Nephron (organoid): ENCODE results near the gene ITPK1.
A peak's percentile ranks its signal among the peaks of the same experiment; 100 is the strongest.

ENCODE experiments used
- H3K27ac Mint-ChIP-seq, 3 experiments: 2 replicates each; pipeline ENCODE4 v1.8.0; 2020; ENCODE audit warnings: mixed read lengths in 3 of 3, mild to moderate bottlenecking in 2 of 3, moderate library complexity in 1 of 3
- H3K27me3 Mint-ChIP-seq: 2 replicates; pipeline ENCODE4 v1.8.0; 2021; ENCODE audit warnings: low read depth, mild to moderate bottlenecking, moderate library complexity, mixed read lengths
- H3K36me3 Mint-ChIP-seq: 2 replicates; pipeline ENCODE4 v1.8.0; 2020; ENCODE audit warnings: low read depth, mixed read lengths
- H3K4me1 Mint-ChIP-seq: 2 replicates; pipeline ENCODE4 v1.8.0; 2020; ENCODE audit warnings: mixed read lengths
- H3K4me3 Mint-ChIP-seq, 3 experiments: 2 replicates each; pipeline ENCODE4 v1.8.0; 2020; ENCODE audit warnings: mild to moderate bottlenecking in 3 of 3, mixed read lengths in 3 of 3, moderate library complexity in 2 of 3
- H3K9me3 Mint-ChIP-seq: 2 replicates; pipeline ENCODE4 v1.8.0; 2020; ENCODE audit warnings: mixed read lengths
- TF ChIP-seq, protein P1 (sequence below), 3 experiments: fragments of 200-600 bp; sonication (generic); IDR thresholded peaks; one replicate each; pipeline ENCODE4 v1.5.0; 2021; ENCODE audit warnings: antibody characterized with exemption in 3 of 3; ENCODE audit not compliant: unreplicated experiment in 3 of 3

The ITPK1 gene

DNA sequence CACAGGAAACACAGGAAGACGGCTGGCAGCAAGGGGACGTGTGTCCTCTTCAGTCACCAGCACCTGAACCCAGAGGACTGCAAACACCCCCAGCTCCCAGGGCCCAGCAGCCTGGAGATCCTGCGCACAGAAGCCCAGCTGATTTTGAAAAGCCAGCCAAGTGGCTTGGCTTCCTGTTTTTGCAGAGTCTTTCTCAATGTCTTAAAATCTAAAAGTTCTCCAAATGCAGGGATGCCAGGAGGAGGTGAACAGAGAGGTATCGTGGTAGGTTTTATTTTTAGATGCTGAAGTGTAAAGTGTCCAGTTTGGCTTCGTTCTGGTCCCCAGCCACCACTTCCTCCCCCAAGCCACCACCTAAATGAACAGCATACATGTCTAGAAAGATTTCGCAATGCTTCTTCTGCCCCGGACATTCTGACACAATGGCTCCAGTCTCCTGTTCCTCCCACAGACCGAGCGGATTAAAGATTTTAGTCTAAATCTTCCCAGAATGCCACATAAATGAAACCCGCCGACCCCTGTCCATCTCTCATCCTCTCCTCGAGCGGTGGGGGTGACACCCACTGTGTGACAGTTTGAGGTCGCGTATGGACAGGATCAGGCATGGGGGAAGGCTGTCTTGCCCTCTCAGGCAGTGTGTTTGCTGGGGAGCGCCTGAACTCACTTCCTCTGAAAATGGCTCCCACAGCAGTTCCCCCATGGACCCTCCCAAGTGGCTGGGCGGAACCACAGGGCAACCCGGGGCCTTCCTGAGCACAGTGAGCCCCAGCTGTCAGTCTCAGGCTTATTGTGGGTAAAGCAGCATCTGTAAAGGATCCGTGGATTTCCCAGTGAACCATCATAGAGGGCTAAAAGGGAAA is 41.6 kb downstream of the ITPK1 start:
- TF ChIP-seq, protein P1, sequence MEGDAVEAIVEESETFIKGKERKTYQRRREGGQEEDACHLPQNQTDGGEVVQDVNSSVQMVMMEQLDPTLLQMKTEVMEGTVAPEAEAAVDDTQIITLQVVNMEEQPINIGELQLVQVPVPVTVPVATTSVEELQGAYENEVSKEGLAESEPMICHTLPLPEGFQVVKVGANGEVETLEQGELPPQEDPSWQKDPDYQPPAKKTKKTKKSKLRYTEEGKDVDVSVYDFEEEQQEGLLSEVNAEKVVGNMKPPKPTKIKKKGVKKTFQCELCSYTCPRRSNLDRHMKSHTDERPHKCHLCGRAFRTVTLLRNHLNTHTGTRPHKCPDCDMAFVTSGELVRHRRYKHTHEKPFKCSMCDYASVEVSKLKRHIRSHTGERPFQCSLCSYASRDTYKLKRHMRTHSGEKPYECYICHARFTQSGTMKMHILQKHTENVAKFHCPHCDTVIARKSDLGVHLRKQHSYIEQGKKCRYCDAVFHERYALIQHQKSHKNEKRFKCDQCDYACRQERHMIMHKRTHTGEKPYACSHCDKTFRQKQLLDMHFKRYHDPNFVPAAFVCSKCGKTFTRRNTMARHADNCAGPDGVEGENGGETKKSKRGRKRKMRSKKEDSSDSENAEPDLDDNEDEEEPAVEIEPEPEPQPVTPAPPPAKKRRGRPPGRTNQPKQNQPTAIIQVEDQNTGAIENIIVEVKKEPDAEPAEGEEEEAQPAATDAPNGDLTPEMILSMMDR (IDR thresholded peaks at IDR 0.05; ENCODE audit: unreplicated experiment in 3 of 3): no peak
- Mint-ChIP-seq H3K4me3 (peak overlapping the region in 1 of 3 experiments; percentile 12), H3K4me1 (peaks cover 30% of the 10 kb centered on the region), H3K27me3 (peaks cover 4% of the 10 kb centered on the region), H3K36me3 (no peaks in the 10 kb centered on the region), H3K27ac (peak overlapping the region; percentile 43 to 93 (median 48)), H3K9me3 (no peaks in the 10 kb centered on the region)

DNA sequence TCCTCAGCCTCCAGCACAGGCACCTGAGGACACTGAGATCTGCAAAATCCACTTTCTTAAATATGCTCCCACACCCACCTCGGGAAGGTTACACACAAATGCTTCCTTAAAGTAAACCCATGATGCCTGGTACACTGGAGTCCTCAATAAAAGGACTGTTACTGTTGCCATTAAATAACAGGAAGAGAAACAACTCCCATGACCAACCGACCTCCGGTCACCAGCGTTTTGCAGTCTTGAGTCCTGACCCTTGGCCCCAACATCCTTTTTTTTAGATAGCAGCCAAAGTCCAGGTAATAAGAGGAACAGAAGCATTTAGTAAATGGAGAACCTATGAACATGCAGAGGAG is 42.4 kb downstream of the ITPK1 start:
- peaks cover 22% of the 10 kb centered on the region for H3K4me1 Mint-ChIP-seq
- no peak overlapping the region for H3K4me3 Mint-ChIP-seq
- no peaks in the 10 kb centered on the region for H3K36me3 Mint-ChIP-seq
- peaks cover 4% of the 10 kb centered on the region for H3K27me3 Mint-ChIP-seq
- no peaks in the 10 kb centered on the region for H3K9me3 Mint-ChIP-seq
- TF ChIP-seq, protein P1 (IDR thresholded peaks at IDR 0.05; ENCODE audit: unreplicated experiment in 3 of 3): no peak
- H3K27ac Mint-ChIP-seq: peak overlapping the region; percentile 48 to 93 (median 49)

DNA sequence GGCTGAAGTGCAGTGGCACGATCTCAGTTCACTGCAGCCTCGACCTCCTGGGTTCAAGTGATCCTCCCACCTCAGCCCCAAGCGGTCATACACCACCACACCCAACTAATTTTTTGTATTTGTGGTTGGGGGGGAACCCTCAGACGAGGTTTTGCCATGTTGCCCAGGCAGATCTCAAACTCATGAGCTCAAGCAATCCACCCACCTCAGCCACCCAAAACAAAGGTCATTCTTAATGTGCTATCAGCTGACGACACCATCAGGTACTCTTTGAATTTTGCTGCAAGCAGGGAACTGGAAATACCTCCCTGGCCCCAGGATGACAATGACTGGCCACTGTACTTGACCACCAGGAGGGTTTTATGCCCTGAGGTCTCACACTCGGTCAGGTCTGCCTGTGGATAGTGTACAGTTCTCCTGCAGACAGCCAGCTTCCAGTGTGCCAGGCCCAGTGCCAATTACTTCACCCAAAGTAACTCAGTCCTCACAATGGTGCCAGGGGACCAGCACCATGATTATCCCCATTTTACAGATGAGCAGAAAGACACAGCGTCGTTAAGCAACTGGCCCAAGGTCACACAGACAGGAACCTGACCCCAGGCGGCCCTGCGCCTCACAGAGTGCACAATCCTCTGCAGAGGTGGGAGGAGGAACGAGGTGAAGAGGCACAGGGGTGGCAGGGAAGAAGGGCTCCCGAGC is 42.9 kb downstream of the ITPK1 start:
- H3K27ac Mint-ChIP-seq: no peak overlapping the region
- no peaks in the 10 kb centered on the region for H3K9me3 Mint-ChIP-seq
- H3K4me1 Mint-ChIP-seq: peaks cover 27% of the 10 kb centered on the region
- no peaks in the 10 kb centered on the region for H3K36me3 Mint-ChIP-seq
- H3K4me3 Mint-ChIP-seq: no peak overlapping the region
- TF ChIP-seq, protein P1 (IDR thresholded peaks at IDR 0.05; ENCODE audit: unreplicated experiment in 3 of 3): no peak
- H3K27me3 Mint-ChIP-seq: peaks cover 4% of the 10 kb centered on the region

DNA sequence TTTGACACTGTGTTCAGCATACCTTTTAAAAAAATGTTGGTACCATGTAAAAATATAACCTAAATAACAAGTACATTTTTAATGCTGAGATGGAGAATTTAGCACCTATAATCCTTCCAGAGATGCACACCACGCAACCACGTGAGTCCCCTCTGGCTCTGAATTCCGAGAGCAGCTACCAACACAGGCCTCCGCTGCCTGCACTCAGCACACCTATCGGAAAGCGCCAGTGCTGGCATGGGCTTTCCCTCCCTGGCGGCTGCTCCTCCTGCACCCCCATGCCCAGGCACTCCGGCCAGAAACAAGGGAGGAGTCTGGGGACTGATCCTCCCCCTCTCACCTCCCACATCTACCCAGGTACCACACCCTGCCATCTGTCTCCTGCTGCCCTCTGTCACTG is 47.0 kb downstream of the ITPK1 start:
- H3K4me3 Mint-ChIP-seq: no peak overlapping the region
- no peaks in the 10 kb centered on the region for H3K9me3 Mint-ChIP-seq
- H3K27me3 Mint-ChIP-seq: peaks cover 8% of the 10 kb centered on the region
- H3K27ac Mint-ChIP-seq: no peak overlapping the region
- TF ChIP-seq, protein P1 (IDR thresholded peaks at IDR 0.05; ENCODE audit: unreplicated experiment in 3 of 3): no peak
- no peaks in the 10 kb centered on the region for H3K36me3 Mint-ChIP-seq
- H3K4me1 Mint-ChIP-seq: peaks cover 40% of the 10 kb centered on the region

DNA sequence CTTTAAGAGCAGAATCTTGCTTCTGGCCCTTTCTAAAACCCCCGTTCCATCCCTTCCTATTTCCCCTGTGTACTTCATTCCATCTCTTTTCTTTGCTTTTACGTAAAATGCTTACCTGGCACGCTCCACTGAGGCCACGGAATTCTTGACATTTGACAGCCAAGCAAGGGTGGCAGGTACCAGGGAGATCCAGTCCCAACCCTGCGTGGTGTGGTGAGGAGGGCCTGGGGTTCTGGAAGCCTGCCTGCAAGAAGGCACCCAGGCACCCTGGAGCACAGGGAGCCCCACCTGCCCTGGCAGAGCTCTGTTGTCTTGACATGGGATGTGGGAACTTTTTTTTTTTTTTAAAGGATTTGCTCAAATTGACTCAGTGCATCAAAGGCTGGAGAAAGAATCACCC is 48.6 kb downstream of the ITPK1 start:
- Mint-ChIP-seq H3K36me3 (no peaks in the 10 kb centered on the region), H3K27ac (no peak overlapping the region), H3K9me3 (no peaks in the 10 kb centered on the region), H3K4me3 (no peak overlapping the region), H3K4me1 (peaks cover 31% of the 10 kb centered on the region), H3K27me3 (peaks cover 8% of the 10 kb centered on the region)
- TF ChIP-seq, protein P1 (IDR thresholded peaks at IDR 0.05; ENCODE audit: unreplicated experiment in 3 of 3): no peak
